ENCODE results near the gene SRRT. TPM values are rescaled to one million over a fixed set of nuclear protein-coding genes. Genes with fewer than 3 reads are reported as not detected.

SRRT gene, protein sequence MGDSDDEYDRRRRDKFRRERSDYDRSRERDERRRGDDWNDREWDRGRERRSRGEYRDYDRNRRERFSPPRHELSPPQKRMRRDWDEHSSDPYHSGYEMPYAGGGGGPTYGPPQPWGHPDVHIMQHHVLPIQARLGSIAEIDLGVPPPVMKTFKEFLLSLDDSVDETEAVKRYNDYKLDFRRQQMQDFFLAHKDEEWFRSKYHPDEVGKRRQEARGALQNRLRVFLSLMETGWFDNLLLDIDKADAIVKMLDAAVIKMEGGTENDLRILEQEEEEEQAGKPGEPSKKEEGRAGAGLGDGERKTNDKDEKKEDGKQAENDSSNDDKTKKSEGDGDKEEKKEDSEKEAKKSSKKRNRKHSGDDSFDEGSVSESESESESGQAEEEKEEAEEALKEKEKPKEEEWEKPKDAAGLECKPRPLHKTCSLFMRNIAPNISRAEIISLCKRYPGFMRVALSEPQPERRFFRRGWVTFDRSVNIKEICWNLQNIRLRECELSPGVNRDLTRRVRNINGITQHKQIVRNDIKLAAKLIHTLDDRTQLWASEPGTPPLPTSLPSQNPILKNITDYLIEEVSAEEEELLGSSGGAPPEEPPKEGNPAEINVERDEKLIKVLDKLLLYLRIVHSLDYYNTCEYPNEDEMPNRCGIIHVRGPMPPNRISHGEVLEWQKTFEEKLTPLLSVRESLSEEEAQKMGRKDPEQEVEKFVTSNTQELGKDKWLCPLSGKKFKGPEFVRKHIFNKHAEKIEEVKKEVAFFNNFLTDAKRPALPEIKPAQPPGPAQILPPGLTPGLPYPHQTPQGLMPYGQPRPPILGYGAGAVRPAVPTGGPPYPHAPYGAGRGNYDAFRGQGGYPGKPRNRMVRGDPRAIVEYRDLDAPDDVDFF
- total RNA-seq, result 42.7 and 75.4 TPM in 2 replicates

GRCh38 chr7:100874577-100875355 is at the start of gene SRRT:
Gene SRRT, plus strand, starts transcription at chr7:100875103. Its CDS starts 488 bp downstream, at chr7:100875591.

DNA sequence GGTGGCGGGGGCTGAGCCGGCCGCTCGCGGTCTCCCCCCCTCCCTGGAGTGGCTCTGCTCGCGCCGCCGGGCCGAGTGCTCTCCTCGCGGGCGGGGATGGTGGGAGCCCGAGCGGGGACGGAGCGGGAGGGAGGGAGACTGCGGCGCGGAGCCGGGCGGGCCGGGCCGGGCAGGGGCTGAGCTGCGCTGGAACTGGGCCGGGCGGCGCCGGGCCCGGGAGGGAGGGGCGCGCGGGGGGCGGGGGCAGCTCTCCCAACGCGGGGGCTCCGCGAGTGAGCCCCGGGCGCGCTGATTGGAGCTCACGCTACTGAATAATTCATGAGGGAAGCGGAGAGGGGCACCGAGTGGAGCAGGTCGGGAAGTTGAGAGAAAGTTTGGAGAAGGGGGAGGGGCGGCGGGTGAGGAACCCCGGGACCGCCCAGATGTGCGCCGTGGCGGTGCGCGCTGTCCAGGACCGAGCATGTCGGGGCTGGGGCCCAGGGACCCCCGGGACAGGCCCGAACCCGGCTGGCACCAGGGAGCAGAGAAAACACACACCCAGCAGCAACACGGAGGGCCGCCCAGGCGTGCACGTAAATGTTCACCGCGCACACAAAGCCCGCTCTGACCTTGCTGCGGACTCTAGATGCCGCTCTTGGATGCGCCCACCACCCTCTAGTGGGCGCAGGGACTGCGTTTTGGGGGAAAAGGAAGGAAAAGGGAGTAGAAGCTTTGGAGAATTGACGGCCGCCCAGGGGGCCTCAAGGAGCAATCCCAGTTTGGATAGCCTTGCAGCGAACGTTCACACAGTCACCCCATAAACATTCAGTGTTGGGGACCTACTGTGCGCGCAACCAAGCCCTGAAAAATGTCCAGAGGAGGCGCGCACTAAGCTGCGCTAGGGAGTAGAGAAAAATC is 47.3 kb upstream of the SRRT start, which contains the start of gene EPHB4:
TSS of gene EPHB4 (minus strand) at position 194 of the 897 bp plus-strand sequence. CDS start 493 bp downstream, outside the sequence.

DNA sequence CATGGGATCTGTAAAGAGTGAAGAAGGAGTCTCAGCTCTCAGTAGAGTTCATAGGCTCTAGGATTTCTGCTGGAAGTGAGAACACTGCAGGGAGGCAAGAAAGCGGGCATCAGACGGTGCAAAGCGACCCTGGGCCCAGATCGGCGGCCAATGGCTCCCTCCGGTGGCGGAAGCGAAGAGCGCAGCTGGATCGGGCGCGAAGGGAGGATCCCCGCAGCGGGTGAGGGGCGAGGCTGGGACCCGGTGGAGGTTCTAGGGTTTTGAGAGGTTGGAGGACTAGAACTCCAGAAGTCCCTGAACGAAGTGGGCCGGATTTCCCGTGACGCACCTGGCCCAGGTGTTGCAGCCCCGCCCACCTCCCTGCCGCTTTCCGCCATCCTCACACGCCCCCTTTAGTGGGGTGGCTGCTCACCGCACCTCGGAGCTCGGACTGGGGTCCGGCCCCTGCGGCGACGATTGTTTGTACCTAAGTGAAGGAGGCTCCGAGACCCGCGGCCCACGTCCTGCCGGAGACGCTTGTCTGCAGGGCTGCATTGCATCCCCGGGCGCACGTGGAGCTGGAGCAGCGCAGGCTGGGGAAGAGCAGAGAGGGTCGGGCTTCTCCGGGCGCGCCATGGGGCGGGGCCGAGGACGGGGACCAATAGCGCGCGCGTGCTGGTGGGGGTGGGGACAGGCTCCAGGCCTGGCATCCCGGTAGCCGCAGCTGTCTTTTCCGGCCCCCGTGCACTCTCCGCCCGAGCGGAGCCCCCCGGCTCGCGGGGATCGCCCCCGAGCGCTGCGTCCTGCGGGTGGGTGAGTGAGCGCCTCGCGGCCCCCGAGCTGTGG is 22.6 kb upstream of the SRRT start, which contains the start of gene SLC12A9:
TSS of gene SLC12A9 (plus strand) at position 666 of the 825 bp plus-strand sequence. CDS start 1,485 bp downstream, outside the sequence.

GRCh38 chr7:100867040-100867775 is 7.7 kb upstream of the SRRT start, which contains the start of gene TRIP6:
Gene TRIP6, plus strand, starts transcription at chr7:100867387. Its CDS starts 111 bp downstream, at chr7:100867498.

GRCh38 chr7:100888988-100889750 is 14.3 kb downstream of the SRRT start, which contains the start of gene UFSP1:
Gene UFSP1, minus strand, starts transcription at chr7:100889715. Its CDS starts 444 bp downstream, at chr7:100889271.

DNA sequence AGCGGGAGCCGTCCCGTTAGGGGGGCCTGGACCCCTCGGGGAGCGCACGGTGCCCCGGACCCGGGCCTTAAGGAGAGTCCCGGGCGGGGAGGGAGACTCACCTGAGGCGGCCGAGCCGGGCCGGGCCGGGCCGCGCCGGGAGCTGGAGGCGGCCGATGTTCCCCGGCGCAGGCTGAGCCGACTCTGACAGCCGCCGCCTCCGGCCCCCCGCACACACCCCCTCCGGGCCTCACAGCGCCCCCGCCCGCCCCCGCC is 20.7 kb downstream of the SRRT start, which contains the start of gene ACHE:
TSS of gene ACHE (minus strand) at position 188 of the 255 bp plus-strand sequence. CDS start 1,656 bp downstream, outside the sequence.

Small RNA genes within 50 kb of the gene (small RNA-seq; reads per million reads assigned to genes)
- gene RN7SL549P (ENCODE audit: low replicate concordance), result not detected
- gene RPS29P15 (ENCODE audit: low replicate concordance), result not detected

Other genes with a start within 250 kb of the SRRT start
- 0.44 TPM in 1 of 2 replicates, not detected in the other for gene TFR2, start 233.6 kb upstream of the SRRT start, total RNA-seq
- not detected in 2 replicates for gene ACTL6B, start 218.7 kb upstream of the SRRT start, total RNA-seq
- 152 and 165 TPM in 2 replicates for gene GNB2, start 201.4 kb upstream of the SRRT start, total RNA-seq
- gene GIGYF1, start 180.9 kb upstream of the SRRT start, total RNA-seq, result 16.6 and 20.6 TPM in 2 replicates
- gene POP7, start 169.0 kb upstream of the SRRT start, total RNA-seq, result 19.5 and 57.0 TPM in 2 replicates
- not detected in 2 replicates for gene EPO, start 154.6 kb upstream of the SRRT start, total RNA-seq
- gene ZAN, start 141.5 kb upstream of the SRRT start, total RNA-seq, result not detected in 2 replicates
- gene EPHB4, start 47.6 kb upstream of the SRRT start, total RNA-seq, result 58.1 and 61.5 TPM in 2 replicates
- gene SLC12A9, start 22.4 kb upstream of the SRRT start, total RNA-seq, result 16.9 and 27.5 TPM in 2 replicates
- 78.3 and 78.6 TPM in 2 replicates for gene TRIP6, start 7.7 kb upstream of the SRRT start, total RNA-seq
- gene UFSP1, start 14.6 kb downstream of the SRRT start, total RNA-seq, result 8.8 and 9.3 TPM in 2 replicates
- 0.14 and 0.22 TPM in 2 replicates for gene ACHE, start 20.8 kb downstream of the SRRT start, total RNA-seq
- gene MUC3A, start 74.4 kb downstream of the SRRT start, total RNA-seq, result not detected in 2 replicates
- gene MUC12, start 94.5 kb downstream of the SRRT start, total RNA-seq, result 0.43 TPM in 1 of 2 replicates, not detected in the other
- not detected in 2 replicates for gene MUC17, start 145.0 kb downstream of the SRRT start, total RNA-seq
- 12.9 and 18.8 TPM in 2 replicates for gene TRIM56, start 210.4 kb downstream of the SRRT start, total RNA-seq